Left hindlimb (tissue), 1 donor: ENCODE measurements around the gene CDC42BPA.

Experiments used
- DNase-seq: peaks from one replicate; pipeline ENCODE4 v3.0.0-alpha.2; 2018

The CDC42BPA gene

DNA sequence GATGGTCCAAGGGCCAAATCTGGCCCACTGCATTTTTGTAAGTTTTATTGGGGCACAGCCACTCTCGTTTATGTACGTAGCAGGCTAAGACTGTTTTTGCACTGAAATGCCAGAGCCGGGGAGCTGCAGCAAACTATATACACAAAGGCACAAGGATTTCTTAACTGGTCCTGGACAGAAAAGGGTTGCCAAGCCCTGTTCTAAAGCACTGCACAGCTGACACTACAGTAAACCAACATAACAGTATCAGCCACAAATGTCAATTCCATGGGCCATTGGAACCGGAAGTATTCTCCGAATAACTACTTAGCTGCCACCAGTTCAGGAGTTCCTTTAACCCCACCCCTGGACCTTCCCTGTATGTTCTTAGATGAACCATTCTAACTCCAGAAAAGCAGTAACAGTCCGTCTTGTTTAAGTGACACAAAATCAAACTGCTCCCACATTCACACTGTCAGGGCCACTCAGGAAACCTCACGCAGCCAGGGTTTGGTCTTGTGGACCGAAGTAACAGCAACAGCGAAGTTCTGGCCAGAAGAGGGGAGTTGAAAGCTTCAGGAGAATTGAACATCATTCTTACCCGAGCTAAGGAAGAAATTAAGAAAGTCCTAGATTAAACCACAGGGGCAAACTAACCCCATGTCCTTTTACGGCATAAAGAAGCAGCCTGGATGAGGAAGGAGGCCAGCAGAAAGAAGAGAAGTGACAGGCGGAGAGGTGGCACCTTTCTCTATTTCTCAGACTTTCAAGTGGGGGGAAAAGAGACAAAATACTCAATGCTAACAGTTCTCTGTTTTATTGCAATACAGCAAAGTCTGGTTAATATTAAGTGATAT, 329.0 kb downstream of the CDC42BPA start:
- no peak for DNase-seq

DNA sequence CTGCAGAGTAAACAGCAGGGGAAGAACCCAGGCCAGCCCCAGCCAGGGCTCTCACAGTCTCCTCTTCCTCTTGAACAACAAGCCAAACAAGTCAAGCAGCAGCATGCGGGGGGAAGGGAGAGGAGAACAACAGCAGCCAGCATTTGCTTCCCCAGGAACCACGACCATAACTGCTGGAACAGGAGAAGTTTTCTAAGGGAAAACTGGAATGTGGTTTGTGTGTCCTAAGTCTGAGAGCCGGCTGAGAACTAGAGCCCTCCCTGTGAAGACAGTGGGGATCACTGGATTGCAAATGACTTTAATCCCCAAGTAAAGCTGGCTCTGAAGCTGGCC, 330.0 kb downstream of the CDC42BPA start:
- DNase-seq = no peak

DNA sequence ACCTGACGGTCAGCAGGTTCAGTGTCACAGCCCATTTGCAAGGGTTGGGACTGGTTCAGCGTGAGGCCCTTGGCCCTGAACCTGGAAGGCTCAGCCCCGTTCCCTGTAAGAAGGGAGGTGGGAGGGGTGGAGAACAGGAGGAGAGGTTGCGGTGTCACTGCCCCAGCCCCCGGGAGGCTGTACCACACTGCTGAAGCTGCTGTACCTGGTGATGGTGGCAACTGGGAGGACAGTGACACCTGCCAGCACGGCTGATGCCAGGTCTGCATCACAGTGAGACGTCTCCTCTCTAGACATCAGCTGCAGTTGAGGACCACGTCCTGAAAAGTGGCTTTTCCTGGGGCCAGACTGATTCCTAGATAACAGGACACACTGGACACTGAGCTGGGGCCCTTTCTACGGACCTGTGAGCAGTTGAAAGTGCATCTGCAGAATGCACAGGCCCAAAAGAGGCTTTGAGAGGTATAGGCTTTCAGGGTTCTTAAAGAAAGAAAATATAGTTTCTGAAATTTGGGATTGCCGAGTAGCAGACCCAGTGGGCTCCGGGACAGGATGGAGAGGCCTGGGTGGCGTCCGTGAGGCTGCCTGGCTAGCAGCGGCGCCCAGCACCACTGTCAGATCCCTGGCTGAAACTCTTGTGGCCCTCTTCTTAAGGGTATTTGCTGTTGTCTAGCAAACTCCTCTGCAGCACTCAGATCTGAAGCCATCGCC, 330.5 kb downstream of the CDC42BPA start:
- no peak for DNase-seq

DNA sequence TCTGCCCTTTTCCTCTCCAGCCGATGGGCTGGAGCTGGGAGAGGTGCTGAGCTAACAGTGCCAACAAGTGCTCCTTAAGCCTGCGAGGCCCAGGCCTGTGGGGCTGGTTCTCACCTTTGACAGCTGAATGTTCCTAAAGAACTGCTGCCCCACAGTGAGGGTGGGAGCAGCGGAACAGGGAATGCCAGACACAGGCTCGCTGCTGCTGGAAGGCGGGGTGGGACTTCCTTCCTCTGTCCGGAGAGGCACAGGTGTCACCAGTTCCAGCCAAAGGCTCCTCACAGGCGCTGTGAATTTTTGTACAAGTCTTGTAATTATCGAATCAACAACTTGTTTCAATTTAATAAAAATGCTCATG, 331.1 kb downstream of the CDC42BPA start:
- no peak for DNase-seq

DNA sequence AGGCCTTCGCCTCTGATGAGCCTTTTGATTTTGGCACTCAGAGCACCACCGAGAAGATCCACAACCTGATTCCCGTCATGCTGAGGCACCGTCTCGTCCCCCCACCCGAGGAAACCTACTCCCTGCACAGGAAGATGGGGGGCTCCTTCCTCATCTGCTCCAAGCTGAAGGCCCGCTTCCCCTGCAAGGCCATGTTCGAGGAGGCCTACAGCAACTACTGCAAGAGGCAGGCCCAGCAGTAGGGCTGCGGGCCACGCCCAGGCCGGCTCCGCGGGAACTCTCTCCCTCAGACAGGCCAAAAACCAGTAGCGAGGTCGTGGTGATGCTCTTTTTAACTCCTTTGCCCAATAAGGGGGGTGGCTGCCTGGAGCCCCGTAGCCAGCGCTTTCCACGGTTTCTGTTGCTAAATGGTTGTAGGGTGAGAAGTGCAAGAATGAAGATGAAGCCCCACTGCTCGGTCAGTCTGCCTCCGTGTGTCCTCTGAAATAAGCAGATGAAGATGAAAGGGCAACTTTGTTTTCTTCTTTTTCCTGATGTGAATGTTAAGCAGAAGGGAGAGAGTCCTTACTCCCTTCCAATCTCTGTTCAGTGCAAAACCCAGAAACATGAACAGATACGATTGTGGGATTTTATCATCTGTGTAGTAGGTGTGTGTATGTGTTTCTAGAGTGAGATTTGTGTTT, 331.7 kb downstream of the CDC42BPA start:
- DNase-seq = no peak

DNA sequence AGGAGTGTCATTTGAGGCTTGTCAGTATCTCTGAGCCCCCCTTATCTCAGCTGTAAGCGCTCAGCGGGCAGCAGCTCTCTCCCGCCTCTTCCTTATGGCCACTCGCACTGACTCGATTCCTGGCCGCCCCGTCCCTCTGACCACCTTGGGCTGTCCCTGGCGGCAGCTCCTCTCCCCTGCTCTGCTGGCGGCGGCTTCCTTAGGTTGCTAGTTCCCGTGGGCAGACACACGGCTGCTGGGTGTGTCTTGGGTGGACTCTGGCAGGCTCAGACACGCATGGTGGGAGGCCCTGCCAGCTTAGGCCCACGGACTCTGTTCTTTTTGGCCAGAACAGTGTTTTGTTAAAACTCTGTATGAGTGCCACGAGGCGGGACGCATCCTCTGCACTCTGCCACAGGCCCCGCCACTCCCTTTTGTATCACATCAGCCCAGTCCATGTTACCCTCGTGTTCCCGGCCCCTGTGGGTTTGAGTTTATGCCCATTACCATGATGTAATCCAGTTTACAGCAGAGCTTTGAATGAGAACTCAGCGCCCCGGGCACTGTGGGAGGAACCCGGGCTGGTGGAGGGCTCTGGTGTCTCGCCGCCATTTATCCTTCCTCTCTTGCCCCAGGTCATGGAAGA, 332.3 kb downstream of the CDC42BPA start:
- no peak for DNase-seq

DNA sequence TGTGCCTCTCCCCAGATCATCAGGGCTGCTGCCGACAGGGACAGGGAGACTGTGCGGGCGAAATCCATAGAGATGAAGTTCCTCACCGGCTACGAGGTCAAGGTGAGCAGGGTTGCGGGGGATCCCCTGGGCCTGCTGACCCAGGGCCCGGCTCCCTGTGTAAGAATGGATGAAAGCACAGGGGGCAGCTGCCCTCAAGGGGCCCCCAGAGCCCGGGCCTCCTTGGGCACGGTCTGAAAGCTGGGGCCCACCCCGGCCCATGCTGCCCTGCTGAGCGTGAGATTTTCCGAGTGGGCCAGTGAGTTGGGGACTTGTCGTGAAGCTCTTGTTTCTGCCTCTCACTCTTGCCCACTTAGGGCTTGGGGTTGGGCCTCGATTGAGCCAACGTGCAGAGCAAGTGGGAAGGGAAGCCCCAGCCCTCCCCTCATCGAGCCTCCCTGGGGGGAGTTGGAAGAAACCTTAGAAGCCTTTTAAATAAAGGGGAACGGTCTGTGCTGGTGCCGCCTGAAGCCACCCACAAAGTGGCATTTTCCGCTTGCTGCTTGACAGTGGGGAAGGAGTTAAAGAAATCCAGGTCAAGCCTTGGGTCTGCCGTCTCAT, 333.0 kb downstream of the CDC42BPA start:
- no peak for DNase-seq

DNA sequence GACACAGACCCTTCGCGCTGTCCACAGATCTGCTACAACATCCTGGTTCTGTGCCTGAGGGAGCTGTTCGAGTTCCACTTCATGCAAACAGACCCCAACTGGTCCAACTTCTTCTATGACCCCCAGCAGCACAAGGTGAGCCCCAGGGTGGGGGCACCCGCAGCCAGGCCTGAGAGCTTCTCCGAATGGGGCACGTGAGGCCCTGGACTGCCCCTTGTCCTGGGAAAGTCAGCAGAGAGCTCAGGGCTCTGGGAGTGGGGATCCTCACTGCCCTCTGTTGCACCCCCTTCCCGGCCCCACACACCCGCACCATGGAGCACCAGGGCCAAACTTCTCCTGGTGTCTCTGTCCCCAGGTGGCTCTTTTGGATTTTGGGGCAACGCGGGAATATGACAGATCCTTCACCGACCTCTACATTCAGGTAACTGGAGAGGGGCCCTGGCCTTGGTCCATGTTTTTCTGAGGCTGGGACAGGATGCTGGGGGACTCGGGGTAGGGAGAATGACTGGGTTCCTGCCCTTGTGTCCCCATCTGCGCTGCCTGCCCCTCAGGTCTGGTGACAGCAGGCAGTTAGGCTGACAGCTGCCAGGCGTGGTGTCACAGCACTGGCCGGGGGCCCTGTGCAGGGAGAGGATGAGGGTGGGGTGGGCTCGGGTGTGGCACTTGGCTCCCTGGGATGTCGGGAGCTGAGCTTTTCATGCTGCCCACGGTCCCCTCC, 333.6 kb downstream of the CDC42BPA start:
- DNase-seq = peak; percentile 52

DNA sequence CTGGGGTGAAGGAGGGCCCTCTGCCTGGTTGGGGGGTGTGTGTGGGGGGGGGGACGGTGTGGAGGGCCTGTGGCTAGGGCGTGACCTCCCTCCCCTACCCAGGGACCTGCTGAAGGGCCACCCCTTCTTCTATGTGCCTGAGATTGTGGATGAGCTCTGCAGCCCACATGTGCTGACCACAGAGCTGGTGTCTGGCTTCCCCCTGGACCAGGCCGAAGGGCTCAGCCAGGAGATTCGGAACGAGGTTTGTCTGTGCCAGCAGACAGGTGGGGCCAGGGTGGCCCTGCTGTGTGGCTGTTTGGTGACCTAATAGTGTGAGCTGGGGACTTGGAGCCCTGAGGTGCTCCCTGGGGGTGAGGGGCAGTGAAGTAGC, 334.3 kb downstream of the CDC42BPA start:
- DNase-seq = no peak

DNA sequence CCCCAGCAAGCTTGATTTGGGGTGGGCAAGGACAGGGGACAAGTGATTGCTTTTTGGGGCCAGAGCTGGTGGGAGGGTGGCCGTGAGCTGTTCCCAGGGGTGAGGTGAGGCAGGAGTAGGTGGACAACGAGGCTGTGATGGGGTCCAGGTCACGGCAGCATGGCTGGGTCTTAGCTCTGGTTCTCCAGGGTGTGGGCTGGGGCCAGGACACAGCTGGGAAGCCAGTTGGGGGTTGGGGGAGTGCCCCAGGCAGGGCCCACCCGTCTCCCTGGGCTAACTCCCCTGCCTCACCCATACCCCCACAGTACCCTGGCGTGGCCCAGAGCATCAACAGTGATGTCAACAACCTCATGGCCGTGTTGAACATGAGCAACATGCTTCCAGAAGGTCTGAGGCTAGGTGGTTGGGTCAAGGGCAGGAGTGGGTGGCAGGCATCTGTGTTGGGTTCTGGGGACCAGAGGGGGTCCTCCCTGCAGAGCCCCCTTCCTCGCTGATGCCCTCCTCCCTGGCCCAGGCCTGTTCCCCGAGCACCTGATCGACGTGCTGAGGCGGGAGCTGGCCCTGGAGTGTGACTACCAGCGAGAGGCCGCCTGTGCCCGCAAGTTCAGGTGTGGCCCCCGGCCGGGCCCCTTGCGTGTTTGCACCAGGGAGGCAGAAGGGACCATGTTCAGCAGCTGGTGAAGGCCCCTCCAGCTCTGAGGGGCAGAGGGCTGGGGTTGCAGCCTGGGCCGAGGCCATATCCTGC, 334.9 kb downstream of the CDC42BPA start:
- no peak for DNase-seq

DNA sequence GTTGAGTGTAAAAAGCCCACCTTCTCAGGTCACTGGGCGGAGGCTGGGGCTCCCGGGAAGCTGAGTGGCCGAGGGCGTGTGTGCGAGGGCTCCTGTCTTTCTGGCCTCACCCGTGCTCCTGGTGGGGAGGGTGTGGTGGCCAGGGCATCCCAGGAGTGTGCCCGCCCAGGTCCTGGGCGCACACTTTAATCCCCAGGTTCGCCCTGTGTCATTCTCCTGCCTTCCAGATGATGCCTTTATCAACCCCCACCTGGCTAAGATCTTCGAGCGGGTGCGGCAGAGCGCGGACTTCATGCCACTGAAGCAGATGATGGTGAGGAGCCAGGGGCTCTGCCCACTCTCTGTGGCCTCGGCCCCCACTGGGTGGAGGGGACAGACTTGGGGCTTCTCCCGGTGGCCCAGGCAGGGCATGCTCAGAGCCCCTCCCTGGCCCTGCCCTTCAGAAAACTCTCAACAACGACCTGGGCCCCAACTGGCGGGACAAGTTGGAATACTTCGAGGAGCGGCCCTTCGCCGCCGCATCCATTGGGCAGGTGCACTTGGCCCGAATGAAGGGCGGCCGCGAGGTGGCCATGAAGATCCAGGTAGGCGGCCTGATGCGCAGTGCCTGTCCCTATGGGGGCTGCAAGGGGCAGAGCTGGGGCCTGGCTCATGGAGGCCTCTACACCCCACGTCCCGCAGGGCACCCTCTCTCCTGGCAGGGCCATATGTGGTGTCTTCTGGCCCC, 335.7 kb downstream of the CDC42BPA start:
- no peak for DNase-seq

DNA sequence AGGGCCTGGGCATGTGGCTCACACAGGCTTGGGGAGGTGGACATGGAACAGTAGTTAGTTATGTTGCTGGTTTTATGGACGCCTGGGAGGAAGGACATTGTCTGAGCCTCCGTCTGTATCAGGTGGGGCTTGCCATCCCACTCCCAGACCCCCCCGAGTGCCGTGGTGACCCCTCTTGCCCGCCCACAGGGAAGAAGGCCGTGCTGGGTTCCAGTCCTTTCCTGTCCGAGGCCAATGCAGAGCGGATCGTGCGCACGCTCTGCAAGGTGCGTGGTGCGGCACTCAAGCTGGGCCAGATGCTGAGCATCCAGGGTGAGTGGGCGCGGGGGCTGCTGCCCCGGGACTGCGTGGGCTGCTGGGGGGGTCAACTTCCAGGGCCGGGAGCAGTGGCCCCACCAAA, 336.5 kb downstream of the CDC42BPA start:
- DNase-seq = no peak

DNA sequence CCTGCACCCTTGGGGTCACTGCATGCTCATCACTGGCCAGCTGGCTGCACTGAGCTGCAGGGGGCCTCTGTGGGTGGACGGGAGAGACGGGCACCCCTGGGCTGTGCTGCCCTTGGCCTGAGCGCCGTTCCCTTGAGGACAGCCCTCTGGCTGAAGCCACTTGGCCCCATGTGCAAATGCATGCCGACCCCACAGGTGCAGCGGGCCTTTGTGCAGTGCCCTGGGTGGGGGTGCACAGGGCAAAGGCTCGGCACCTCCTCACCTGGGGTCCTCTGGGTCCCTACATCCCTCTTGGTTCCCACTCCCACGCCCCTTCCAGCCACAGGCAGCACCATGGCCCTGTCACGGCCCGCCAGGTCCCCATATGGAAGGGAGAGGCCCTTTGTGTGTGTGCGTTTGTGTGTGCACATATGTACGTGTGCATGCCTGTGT, 336.9 kb downstream of the CDC42BPA start:
- no peak for DNase-seq

DNA sequence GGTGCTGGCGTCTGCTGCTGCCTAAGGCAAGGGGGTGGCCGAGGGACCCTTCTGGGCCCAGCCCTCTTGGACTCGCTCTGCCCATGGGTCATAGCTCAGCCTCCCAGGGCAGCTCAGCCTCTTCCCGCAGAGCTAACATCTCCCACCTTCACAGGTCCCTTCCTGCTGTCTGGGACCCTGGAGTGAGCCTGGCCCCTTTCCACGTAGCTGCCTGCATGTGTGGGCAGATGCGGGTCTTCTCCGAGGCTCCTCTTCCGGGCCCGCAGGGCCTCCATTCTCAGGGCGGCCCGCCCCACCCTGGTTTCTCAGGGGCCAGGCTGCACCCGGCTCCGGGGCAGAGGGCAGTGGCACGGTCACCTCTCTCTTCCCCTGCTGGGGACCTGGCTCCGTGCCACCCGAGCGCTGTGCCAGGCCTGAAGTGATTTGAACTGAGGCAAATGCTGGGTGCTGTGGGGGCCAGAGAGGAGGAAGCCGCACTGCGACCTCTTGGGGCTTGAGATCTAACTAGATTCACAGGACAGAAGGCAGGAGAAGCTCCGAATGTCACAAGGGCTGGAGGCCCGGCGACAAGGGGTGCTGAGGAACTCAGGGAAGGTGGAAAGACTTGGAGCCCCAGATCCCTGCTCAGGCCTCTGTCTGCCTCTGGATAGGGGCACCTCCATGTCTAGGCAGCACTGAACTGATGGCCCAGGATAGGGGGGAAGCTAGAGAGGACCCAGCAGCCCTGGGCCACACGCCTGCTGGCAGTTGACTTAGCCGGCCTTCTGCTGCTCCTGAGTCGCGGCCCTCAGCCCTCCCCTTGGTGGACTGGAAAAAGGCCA, 337.5 kb downstream of the CDC42BPA start:
- no peak for DNase-seq

DNA sequence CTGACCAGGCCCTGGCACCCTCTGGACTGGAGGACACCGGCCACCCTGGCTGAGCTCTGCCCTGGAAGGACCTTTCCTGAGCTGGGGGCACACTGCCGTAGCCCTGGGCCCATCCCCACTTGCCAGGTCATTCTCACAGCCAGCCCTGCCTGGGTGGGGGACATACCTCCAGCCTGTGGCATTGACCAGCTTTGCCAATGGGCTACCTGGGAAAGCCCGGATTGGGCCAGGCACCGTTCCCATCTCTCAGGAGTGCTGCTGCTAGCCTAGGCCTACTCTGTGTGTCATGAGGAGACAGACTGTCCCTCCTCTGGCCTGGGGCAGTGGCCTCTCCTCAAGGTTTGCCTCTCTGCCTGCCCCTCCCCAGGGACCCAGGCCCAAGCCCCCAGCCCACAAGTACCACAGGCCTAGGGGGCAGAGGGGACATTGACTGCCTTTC, 338.2 kb downstream of the CDC42BPA start:
- no peak for DNase-seq

DNA sequence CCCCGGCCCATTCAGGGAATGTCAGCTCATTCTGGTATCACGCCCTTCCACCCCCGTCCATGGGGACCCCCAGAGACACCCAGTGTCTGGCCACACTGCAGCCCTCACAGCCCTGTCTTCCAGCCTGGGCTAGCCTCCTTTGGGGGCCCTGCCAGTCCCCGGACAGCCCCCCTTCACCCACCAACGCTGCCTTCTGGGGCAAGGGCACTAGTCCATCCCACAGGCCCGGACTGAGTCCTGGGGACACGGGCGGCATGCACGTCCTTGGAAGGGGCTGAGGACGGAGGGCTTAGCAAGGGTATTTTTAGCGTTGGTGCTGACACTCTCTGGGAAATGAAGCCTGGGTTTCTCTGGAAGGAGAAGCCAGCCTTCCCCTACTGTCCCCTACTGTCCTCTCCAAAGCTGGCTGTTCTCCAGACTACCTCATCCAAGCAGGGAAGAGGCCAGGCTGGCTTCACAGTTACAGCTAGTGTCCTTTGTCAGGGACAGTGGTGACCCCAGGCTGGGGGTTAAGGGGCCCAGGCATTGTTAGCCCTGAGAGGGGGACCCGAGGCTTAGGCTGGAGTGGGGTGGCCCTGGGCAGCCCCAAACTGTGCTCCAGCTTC, 338.7 kb downstream of the CDC42BPA start:
- no peak for DNase-seq

DNA sequence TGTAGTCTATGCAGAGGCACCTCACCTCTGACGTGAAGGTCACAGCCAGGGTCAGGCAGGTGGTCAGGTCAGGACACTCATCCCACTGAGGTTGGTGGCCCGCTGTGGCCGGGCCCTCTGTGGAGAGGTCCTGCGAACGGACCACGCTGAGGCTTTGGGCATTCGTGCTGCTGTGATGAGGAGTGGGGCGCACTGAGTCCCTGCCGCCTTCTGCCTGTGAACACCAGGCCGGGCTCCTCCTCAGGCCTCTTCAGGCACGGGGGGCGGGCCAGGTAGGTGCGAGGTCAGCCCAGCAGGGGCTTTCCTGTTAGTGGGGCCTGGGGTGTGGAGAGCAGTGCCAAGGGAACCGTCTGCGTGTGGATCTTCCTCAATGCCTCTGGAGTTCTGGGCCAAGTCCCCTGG, 339.2 kb downstream of the CDC42BPA start:
- DNase-seq = no peak

DNA sequence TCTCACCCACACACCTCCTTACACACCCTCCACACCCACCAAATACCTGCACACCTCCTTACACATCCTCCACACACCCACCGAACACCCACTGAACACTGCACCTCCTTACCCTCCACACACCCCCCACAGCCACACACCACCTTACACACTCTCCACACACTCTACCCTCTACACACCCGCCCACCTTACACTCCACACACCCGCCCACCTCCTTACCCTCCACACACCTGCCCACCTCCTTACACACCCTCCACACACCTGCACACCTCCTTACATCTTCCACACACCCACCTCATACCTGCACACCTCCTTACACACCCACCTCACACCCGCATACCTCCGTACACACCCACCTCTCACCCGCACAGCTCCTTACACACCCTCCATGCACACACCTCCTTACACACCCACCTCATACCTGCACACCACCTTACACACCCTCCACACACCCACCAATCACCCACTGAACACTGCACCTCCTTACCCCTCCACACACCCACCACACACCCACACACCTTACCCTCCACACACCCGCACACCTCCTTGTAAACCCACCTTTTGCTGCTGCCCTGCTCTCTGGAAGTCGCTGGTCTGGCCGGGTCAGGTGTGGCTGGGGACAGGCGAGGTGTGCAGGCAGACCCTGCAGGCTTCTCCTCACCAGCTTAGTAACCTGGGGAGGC, 339.7 kb downstream of the CDC42BPA start:
- DNase-seq = no peak
